Activated CD8-positive, alpha-beta memory T cell treated with anti-CD3 and anti-CD28 coated beads, Interleukin-2, amount 50 U/mL, for 24 hours (primary cell): ENCODE data around the gene MINDY3.
"Not testable (repeated sequence)": the region's sequence is repeated elsewhere in the genome, so short reads cannot be mapped to it uniquely, and the experiment has no call there.

Source experiments
- DNase-seq: peaks from one replicate; pipeline ENCODE4 v3.0.0-alpha.2; 2020; ENCODE audit errors: extremely low read depth

The MINDY3 gene

GRCh38 chr10:15780353-15781135, 79.8 kb downstream of the MINDY3 start:
- no peak for DNase-seq

GRCh38 chr10:15775513-15775912, 84.8 kb downstream of the MINDY3 start:
- DNase-seq, result no peak

GRCh38 chr10:15774534-15774933, 85.8 kb downstream of the MINDY3 start:
- not testable (repeated sequence) for DNase-seq

- DNase-seq, result no peak
These were observed 95.3 kb downstream of the MINDY3 start for GRCh38 chr10:15764892-15765454.

GRCh38 chr10:15763006-15763405, 97.3 kb downstream of the MINDY3 start:
- DNase-seq, result no peak

- DNase-seq, result not testable (repeated sequence)
These were observed 98.1 kb downstream of the MINDY3 start for GRCh38 chr10:15762239-15762638.

GRCh38 chr10:15761224-15761623, 99.1 kb downstream of the MINDY3 start:
- DNase-seq, result not testable (repeated sequence)

GRCh38 chr10:15760681-15761080, 99.6 kb downstream of the MINDY3 start:
- no peak for DNase-seq

GRCh38 chr10:15759265-15759664, 101.0 kb downstream of the MINDY3 start:
- no peak for DNase-seq

- DNase-seq, result no peak
These were observed 101.7 kb downstream of the MINDY3 start for GRCh38 chr10:15758618-15759017.

GRCh38 chr10:15754937-15755336, 105.4 kb downstream of the MINDY3 start:
- no peak for DNase-seq

GRCh38 chr10:15751046-15751445, 109.3 kb downstream of the MINDY3 start:
- no peak for DNase-seq

- DNase-seq, result no peak
These were observed 112.2 kb downstream of the MINDY3 start for GRCh38 chr10:15748126-15748525.

GRCh38 chr10:15747632-15748031, 112.7 kb downstream of the MINDY3 start:
- no peak for DNase-seq

GRCh38 chr10:15745751-15746150, 114.6 kb downstream of the MINDY3 start:
- no peak for DNase-seq

- DNase-seq, result no peak
These were observed 116.0 kb downstream of the MINDY3 start for GRCh38 chr10:15744217-15744865.

- DNase-seq, result no peak
These were observed 116.9 kb downstream of the MINDY3 start for GRCh38 chr10:15743443-15743842.

GRCh38 chr10:15742836-15743235, 117.5 kb downstream of the MINDY3 start:
- DNase-seq, result no peak

GRCh38 chr10:15742102-15742501, 118.2 kb downstream of the MINDY3 start:
- DNase-seq, result no peak

GRCh38 chr10:15741581-15741980, 118.7 kb downstream of the MINDY3 start:
- DNase-seq, result no peak

GRCh38 chr10:15740261-15740660, 120.0 kb downstream of the MINDY3 start:
- DNase-seq, result no peak

- DNase-seq, result no peak
These were observed 120.9 kb downstream of the MINDY3 start for GRCh38 chr10:15739254-15739970.
